Activated B cell treated with CpG ODN at 0.5 μM for 24 hours (primary cell): Measurements from ENCODE around the gene TTC17. TPM values are rescaled to one million over a fixed set of nuclear protein-coding genes. Genes with fewer than 3 reads are reported as not detected.

ENCODE experiments used
- ATAC-seq: fragments of 200-7000 bp; cut with Tn5 transposase; one replicate; pipeline ENCODE4 v1.10.0; 2021; ENCODE audit warnings: low read depth, mild to moderate bottlenecking, moderate library complexity
- CTCF ChIA-PET: fragments of 350-600 bp; sonication (Branson Sonifier 250); formaldehyde crosslinking; loops from one replicate; lab custom pipeline; 2021; ENCODE audit warnings: antibody characterized with exemption; lab: Charles Lee
- POLR2A ChIA-PET: fragments of 350-600 bp; sonication (Branson Sonifier 250); formaldehyde crosslinking; loops from one replicate; lab custom pipeline; 2021; ENCODE audit warnings: antibody characterized with exemption; lab: Charles Lee
- DNase-seq: peaks from one replicate; pipeline ENCODE4 v3.0.0; 2022
- H3K27ac Mint-ChIP-seq: one replicate; pipeline ENCODE4 v1.8.0; 2020; ENCODE audit warnings: mixed read lengths
- H3K27me3 Mint-ChIP-seq: one replicate; pipeline ENCODE4 v1.8.0; 2021; ENCODE audit warnings: mixed read lengths
- H3K36me3 Mint-ChIP-seq: one replicate; pipeline ENCODE4 v1.8.0; 2021; ENCODE audit warnings: low read depth, mixed read lengths
- H3K4me1 Mint-ChIP-seq: one replicate; pipeline ENCODE4 v1.8.0; 2021; ENCODE audit warnings: mixed read lengths
- H3K4me3 Mint-ChIP-seq: one replicate; pipeline ENCODE4 v1.8.0; 2020; ENCODE audit warnings: mild to moderate bottlenecking, mixed read lengths
- H3K9me3 Mint-ChIP-seq: one replicate; pipeline ENCODE4 v1.8.0; 2020; ENCODE audit warnings: mixed read lengths
- intact Hi-C: fragments of 100-400 bp; cut with micrococcal nuclease; formaldehyde crosslinking; loops from one replicate; pipeline ENCODE4 v1.15.1; 2024
- total RNA-seq: library from RNA; stranded (reverse); gene quantifications from 2 replicates; pipeline ENCODE4 v1.2.3, GENCODE V29; 2022
- TF ChIP-seq, protein P1 (sequence below): fragments of 200-600 bp; IDR thresholded peaks from one replicate; pipeline ENCODE4 v1.8.0; 2022; ENCODE audit warnings: antibody characterized with exemption, mild to moderate bottlenecking

TTC17 gene
- total RNA-seq, 1 donor from 2014 or later, result 127 TPM

DNA sequence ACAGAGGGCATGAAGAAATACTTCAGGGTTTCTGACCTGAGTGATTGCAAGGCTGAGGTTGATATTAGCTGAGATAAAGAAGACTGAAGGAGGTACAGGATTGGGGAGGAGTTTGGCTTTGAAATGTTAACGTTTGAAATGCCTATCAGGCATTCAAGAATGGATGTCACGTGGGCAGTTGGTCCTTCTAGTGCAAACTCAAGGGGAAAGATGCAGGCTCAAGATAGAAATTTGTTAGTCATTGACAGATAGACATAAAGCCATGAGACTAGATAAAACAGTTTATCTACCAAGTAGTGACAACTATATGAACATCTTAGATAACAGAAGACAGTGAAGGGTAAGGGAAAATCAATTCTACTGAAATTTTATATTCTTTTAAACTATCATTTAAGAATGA is 23.1 kb downstream of the TTC17 start:
- CTCF ChIA-PET, result no interaction called here
- ATAC-seq (no peak), DNase-seq (no peak)
- H3K9me3 Mint-ChIP-seq, result no peaks in the 10 kb centered on the region
- peaks cover 4% of the 10 kb centered on the region for H3K4me1 Mint-ChIP-seq
- H3K27ac Mint-ChIP-seq, result no peak overlapping the region
- POLR2A ChIA-PET, result no interaction called here
- no peaks in the 10 kb centered on the region for H3K27me3 Mint-ChIP-seq
- TF ChIP-seq, protein P1, sequence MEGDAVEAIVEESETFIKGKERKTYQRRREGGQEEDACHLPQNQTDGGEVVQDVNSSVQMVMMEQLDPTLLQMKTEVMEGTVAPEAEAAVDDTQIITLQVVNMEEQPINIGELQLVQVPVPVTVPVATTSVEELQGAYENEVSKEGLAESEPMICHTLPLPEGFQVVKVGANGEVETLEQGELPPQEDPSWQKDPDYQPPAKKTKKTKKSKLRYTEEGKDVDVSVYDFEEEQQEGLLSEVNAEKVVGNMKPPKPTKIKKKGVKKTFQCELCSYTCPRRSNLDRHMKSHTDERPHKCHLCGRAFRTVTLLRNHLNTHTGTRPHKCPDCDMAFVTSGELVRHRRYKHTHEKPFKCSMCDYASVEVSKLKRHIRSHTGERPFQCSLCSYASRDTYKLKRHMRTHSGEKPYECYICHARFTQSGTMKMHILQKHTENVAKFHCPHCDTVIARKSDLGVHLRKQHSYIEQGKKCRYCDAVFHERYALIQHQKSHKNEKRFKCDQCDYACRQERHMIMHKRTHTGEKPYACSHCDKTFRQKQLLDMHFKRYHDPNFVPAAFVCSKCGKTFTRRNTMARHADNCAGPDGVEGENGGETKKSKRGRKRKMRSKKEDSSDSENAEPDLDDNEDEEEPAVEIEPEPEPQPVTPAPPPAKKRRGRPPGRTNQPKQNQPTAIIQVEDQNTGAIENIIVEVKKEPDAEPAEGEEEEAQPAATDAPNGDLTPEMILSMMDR, result no peak
- H3K36me3 Mint-ChIP-seq, result peaks cover 49% of the 10 kb centered on the region
- H3K4me3 Mint-ChIP-seq, result no peak overlapping the region
- intact Hi-C loops, result no loop called here

GRCh38 chr11:43382614-43383013 is 23.9 kb downstream of the TTC17 start:
- Mint-ChIP-seq H3K27ac (no peak overlapping the region), H3K4me1 (peaks cover 4% of the 10 kb centered on the region), H3K9me3 (no peaks in the 10 kb centered on the region), H3K27me3 (no peaks in the 10 kb centered on the region), H3K36me3 (peaks cover 44% of the 10 kb centered on the region), H3K4me3 (no peak overlapping the region)
- POLR2A ChIA-PET, result no interaction called here
- DNase-seq (no peak), ATAC-seq (no peak)
- intact Hi-C loops, result no loop called here
- CTCF ChIA-PET, result no interaction called here
- TF ChIP-seq, protein P1, result no peak

- Mint-ChIP-seq H3K27ac (no peak overlapping the region), H3K36me3 (peaks cover 38% of the 10 kb centered on the region), H3K4me1 (no peaks in the 10 kb centered on the region), H3K9me3 (no peaks in the 10 kb centered on the region), H3K4me3 (no peak overlapping the region), H3K27me3 (no peaks in the 10 kb centered on the region)
- intact Hi-C loops, result no loop called here
- ATAC-seq (no peak), DNase-seq (no peak)
- ChIA-PET CTCF (no interaction called here), POLR2A (no interaction called here)
- TF ChIP-seq, protein P1, result no peak
Measured at GRCh38 chr11:43384393-43384792, 25.7 kb downstream of the TTC17 start.

GRCh38 chr11:43392713-43393112 is 34.0 kb downstream of the TTC17 start:
- no peak for ATAC-seq
- TF ChIP-seq, protein P1, result no peak
- intact Hi-C loops, result no loop called here
- H3K36me3 Mint-ChIP-seq, result peaks cover 74% of the 10 kb centered on the region
- H3K4me3 Mint-ChIP-seq, result no peak overlapping the region
- H3K27ac Mint-ChIP-seq, result no peak overlapping the region
- H3K9me3 Mint-ChIP-seq, result no peaks in the 10 kb centered on the region
- POLR2A ChIA-PET, result no interaction called here
- no peaks in the 10 kb centered on the region for H3K4me1 Mint-ChIP-seq
- H3K27me3 Mint-ChIP-seq, result no peaks in the 10 kb centered on the region
- DNase-seq, result no peak
- CTCF ChIA-PET, result interaction anchor here (0.9 kb wide), 1 partner anchor 27 kb away, joined by 3 read pairs; no protein-coding TSS in a partner anchor

GRCh38 chr11:43393765-43394355 is 35.1 kb downstream of the TTC17 start:
- ChIA-PET CTCF (no interaction called here), POLR2A (no interaction called here)
- Mint-ChIP-seq H3K27ac (no peak overlapping the region), H3K27me3 (no peaks in the 10 kb centered on the region), H3K36me3 (peaks cover 85% of the 10 kb centered on the region), H3K9me3 (no peaks in the 10 kb centered on the region), H3K4me1 (no peaks in the 10 kb centered on the region), H3K4me3 (no peak overlapping the region)
- DNase-seq (no peak), ATAC-seq (no peak)
- TF ChIP-seq, protein P1, result no peak
- intact Hi-C loops, result no loop called here
